ENCODE results near the gene LIG1. TPM values are rescaled to one million over a fixed set of nuclear protein-coding genes. Genes with fewer than 3 reads are reported as not detected.

LIG1 gene
- total RNA-seq (2014; rRNA removed; shearing (Covaris generic)), result 62.8 and 119 TPM in 2 replicates

DNA sequence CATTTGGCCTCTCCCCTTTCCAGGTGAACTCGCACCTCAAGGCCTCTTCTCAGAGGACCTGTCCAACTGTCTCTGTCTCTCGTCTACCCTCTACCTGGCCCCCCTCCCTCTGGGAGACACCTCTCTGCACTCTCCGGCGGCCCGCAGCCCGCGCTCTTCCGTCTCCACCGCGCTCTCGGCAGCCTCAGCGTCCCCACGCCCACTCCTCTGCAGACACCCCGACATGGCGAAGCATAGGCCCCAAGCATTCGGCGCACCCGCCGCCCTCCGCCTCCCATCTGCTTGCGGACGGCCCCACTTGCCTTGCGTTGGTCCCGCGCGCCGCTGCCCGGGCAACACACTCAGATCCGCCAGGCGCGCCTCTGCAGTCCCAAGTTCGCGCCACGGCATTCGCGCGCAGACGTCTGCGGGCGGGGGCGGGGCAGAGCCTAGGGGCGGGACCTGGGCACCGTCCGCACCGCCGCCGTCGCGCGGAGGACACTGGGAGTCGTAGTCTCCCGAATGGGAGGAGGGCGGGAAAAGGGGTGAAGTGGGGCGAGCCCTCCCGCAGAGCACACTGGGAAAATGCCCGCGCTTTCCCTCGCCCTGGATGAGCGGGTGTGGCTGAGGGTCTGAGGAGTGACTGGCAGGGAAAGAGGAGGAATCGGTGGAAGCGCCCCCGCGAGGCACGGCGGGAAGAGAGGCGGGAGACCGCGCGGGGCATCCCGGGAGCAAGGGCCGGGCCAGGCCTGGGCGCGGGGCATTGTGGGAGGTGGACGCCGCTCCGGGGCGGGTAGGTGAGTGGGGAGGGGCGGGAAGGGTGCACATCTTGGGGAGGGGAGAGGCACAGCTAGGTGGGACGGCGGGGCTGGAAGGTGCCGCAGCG is at the start of gene LIG1, which contains the start of gene ZSWIM9:
Gene LIG1 (minus strand): TSS at position 406 of the 865 bp plus-strand sequence. CDS start 4,778 bp downstream, outside the sequence.
Gene ZSWIM9 (plus strand): TSS at position 742 of the 865 bp plus-strand sequence. CDS start 1,123 bp downstream, outside the sequence.
- in situ Hi-C loops (cut with HindIII; ENCODE audit: low sequenced_read_pairs), result no loop called here
- peak; percentile 90 for DNase-seq (ENCODE audit: low spot score)

DNA sequence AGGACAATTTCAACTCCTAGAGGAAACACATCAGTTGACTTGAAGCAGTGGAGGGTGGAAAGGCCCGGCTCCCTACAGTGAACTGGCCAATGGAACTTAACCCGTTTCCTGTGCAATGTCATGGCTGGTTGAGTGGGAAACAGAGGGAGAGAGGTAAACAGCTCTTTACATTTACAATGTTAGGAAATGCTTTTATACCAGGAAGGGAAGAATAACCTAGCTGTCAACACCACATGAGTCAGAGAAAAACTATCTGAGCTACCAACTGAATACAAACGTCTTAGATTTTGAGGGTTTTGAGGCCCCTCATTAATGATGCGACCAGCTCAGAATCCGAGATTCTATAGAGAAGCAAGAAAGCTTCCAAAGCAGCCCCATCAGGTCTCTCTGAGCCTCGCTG is 48.9 kb upstream of the LIG1 start:
- in situ Hi-C loops (cut with HindIII; ENCODE audit: low sequenced_read_pairs), result no loop called here
- DNase-seq (ENCODE audit: low spot score), result no peak

DNA sequence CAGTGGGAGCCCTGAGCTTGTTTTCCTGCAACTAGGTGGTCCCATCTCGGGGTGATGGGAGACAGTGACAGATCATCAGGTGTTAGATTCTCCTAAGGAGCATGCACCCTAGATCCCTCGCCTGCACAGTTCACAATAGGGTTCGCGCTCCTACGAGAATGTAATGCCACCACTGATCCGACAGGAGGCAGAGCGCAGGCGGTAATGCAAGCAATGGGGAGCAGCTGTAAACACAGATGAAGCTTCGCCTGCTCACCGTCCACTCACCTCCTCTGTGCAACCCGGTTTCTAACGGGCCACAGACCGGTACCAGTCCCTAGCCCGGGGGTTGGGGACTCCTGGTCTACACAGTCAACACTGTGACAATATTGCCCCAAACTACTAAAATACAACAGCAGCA is 46.8 kb upstream of the LIG1 start:
- no peak for DNase-seq (ENCODE audit: low spot score)
- in situ Hi-C loops (cut with HindIII; ENCODE audit: low sequenced_read_pairs), result no loop called here

DNA sequence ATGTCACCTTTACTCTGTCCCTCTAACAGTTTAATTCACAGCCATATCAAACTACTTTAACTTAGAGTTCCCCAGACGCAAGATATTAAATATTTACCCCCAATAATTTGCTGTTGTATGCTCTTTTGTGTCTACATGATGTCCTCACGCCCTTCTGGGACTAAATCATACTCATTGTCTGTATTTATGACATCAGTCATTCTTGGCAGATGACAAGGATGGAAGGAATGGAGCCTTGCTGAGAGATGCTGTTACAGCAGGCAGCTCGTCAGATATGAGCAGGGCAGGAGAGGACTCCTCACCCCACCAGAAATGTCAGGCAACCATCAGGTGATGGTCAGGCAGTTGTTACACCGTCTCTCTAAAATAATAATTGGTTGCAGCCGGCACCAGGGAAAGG is 43.8 kb upstream of the LIG1 start:
- in situ Hi-C loops (cut with HindIII; ENCODE audit: low sequenced_read_pairs), result no loop called here
- DNase-seq (ENCODE audit: low spot score), result no peak

DNA sequence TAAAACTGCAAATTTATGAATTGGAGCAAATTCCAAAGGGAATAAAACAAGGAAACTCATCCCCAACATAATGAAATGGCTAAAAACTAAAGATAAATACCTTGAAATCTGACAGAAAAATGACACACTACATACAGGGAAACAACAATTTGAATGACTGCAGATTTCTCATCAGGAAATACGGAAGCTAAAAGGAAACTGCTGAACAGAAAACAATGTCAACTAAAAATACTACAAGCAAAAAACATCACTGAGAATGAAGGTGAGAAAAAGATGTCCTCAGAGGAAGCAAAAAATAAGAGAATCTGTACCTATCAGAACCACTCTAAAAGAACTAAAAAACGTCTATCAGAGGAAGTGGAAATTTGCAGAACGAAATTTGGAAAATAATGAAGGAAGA is 39.9 kb upstream of the LIG1 start:
- in situ Hi-C loops (cut with HindIII; ENCODE audit: low sequenced_read_pairs), result no loop called here
- DNase-seq (ENCODE audit: low spot score), result no peak

DNA sequence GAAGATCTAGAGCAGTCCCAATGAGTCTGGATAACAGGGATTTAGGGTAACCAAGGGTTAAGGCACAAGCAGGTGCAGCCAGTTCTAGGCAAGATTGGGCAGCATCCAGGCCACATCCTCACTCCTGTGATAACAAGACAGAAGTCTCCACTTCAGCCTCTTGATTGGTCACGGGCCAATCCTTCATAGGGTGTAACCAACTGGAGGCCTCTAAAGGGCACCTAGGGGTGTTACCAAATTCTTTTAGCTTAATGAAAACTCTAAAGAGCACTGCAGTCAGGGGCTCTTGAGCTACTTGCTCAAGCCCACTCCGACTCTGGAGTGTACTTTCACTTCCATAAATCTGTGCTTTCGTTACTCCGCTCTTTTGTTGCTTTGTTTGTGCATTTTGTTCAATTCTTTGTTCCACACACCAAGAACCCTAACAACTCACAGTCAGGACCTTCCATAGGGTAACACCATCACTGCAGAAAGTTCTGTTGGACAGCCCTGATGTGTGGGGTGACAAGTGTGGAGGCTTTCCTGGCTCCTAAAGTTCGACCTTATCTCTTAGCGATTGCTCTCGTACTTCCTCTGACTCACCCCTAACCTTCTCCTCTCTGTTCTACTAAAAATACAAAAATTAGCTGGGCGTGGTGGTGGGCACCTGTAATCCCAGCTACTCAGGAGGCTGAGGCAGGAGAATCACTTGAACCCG is 36.4 kb upstream of the LIG1 start:
- peak; percentile 8 for DNase-seq (ENCODE audit: low spot score)
- in situ Hi-C loops (cut with HindIII; ENCODE audit: low sequenced_read_pairs), result no loop called here

DNA sequence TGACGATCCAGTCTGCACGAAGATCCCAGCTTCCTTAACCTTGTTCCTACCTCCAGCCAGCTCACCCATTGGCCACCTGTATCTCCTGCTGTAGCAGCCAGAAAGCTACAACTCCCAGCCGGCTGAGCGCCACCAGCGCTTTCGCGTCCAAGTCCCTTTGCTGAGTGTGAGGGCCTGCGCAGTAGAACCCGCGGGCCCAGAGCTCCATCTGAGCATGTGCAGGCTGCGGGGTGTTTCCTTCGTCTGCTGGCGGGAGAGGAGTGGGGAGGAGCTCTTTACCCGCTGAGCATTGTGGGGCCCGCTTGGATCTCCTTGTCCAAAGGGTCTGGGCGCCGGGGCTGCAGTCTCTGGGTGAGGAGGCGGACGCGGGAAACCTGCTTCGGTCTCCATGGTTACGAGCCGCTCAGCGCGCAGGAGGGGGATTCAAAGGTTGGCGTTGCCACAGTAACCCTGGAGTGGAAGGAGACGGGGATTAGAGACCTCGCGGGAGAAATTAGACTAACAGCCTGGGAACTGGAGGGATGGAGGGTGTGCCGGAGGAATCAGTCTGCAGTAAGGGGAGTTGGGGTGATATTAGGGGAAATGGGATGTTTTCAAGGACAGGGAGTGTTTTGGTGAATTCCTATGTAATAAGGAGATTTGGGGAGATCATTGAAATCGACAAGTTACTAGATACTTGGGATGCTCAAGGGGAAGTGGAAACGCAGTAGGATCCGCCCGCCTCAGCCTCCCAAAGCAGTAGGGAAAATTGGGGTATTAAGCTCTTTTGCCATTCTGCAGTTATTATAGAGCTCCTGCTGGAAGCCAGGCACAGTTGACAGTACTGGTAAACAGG is 33.9 kb upstream of the LIG1 start:
- DNase-seq (ENCODE audit: low spot score), result peak; percentile 99
- in situ Hi-C loops (cut with HindIII; ENCODE audit: low sequenced_read_pairs), result no loop called here

DNA sequence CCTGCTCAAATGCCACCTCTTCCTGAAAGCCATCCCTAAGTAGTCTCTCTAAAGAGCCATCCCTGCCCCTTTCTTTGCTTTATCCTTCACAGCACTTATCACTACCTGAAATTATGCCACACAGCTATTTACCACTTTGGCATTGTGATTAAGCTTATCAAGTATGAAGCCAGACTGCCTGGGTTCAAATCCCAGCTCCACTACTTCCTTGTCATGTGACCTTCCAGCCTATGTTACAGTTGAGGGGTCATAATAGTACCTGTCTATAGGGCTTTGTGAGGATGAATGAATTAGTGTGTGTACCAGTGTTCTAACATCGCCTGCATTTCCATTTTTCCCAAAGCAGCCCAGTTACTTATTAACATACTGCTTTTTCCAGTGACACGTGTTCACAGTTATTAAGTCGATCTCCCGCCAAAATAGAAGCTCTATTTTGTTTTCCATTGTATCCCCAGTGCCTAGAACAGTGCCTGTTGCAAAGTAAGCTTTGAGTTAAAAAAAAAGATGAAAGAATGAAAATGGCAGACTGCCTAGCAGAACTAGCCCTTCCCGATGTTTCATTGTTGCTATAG is 33.2 kb upstream of the LIG1 start:
- no peak for DNase-seq (ENCODE audit: low spot score)
- in situ Hi-C loops (cut with HindIII; ENCODE audit: low sequenced_read_pairs), result no loop called here

DNA sequence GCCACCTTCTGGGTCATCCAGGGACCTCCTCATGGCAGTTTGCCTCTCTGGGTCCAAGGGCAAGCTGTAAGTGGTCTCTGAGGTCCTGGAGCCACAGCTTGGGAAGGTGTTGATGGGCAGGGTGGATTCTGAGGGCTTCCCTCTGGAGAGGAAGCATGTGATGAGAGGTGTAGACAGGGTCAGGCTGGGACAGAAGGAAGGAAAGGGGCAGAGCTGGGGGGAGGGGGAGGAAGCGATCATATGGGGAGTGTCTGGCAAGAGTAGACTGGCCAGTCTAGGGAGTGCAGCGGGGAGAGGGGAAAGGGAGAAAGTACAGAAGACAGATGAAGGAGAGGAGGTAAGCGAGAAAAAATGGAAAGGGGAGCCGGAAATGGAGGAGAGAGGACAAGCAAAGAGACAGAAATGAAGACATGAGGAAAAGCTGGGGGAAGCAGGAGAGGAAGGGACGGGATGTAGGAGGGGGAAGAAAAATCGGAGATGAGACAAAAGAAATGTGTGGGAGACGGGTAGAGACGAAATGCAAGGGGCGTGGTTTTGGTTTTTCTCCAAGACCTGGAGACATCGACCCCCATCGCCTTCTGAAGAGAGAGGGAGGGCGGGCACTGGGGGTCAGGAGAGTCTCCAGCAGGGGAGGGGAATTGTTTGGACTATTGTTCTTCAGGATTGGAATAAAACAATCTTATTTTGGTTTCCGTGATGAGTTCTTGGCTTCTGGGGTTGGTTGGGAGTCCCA is 27.0 kb upstream of the LIG1 start:
- DNase-seq (ENCODE audit: low spot score), result no peak
- in situ Hi-C loops (cut with HindIII; ENCODE audit: low sequenced_read_pairs), result no loop called here

DNA sequence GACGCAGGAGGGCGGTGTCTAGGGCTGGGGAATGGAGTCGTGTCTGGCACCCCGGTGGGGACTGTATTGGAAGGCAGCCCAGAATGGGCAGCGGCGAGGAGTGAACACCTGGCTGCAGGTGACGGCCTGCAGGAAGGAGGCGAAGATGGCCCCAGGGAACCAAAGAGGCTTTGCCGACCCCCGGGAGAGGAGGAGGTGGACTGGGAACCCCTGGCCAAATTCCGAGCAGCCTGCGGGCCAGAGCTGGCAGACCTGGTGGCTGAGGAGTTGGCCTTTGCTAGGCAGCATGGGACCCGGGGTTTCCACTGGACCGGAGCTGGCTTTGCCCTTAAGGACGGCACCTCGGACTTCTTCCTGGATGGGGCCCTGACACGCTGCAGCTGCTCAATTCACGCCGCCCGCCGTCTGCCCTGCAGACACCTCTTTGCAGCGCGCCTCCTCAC is 26.2 kb upstream of the LIG1 start:
- DNase-seq (ENCODE audit: low spot score), result no peak
- in situ Hi-C loops (cut with HindIII; ENCODE audit: low sequenced_read_pairs), result no loop called here

DNA sequence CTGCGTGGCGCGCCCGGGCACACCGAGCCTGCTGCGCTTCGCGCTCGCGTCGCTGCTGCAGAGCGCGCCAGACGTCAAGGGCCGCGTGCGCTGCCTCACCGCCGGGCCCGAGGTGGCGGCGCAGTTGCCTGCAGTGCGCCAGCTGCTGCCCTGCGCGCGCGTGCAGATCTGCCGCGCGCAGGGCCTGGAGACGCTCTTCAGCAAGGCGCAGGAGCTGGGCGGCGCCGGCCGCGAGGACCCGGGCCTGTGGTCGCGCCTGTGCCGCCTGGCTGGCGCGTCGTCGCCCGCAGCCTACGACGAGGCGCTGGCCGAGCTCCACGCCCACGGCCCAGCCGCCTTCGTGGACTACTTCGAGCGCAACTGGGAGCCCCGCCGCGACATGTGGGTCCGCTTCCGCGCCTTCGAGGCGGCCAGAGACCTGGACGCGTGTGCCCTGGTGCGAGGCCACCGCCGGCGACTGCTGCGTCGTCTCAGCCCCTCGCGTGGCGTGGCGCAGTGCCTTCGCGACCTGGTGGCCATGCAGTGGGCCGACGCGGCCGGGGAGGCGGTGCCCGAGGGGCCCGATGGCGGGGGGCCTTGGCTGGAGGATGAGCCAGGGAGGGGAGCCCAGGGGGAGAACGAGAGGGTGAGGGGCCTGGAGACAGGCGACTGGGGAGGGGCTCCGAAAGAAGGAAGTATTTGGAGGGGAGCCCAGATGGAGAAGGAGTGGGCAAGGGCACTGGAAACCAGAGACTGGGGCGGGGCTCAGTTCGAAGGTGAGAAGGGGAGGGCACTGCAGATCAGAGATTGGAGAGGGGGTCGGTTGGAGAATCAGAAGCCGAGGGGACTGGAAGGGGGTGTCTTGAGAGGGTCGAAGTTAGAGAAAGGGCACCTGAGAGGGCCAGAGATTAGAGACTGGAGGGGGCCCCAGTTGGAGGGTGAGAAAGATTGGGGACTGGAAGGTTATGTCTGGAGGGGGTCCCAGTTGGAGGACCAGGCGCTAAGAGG is 25.0 kb upstream of the LIG1 start:
- in situ Hi-C loops (cut with HindIII; ENCODE audit: low sequenced_read_pairs), result no loop called here
- DNase-seq (ENCODE audit: low spot score), result no peak

DNA sequence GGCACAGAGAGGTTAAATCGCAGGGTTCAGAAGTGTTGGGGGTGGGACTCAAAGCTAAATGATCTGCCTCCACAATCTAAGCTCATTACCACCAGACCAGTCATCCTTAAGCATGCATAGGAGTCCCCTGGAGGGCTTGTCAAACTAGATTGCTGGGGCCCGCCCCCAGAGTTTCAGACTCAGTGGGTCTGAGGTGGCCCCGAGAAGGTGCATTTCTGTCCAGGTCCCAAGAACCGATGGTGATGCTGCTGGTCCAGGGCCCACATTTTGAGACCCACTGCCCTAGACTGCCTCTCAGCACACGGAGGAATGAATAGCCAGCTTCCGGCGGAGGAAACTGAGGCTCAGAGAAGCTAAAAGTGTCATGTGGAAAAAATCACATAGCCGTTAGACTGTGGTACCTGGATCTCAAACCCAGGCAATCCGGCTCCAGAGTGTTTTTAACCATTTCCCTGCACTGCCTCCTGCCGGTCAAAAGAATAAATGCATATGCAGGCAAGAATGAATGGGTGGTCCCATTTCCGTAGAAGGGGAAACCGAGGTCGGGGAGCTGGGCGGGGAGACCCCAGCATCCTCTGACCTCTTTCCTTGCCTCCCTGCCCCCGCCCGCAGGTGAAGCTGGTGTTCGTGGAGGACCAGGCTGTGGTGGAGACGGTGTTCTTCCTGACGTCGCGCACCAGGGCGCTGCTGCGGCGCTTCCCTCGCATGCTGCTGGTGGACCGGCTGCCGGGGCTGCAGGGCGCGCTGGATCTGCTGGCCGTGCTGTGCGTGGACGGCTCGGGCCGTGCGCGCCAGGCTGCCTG is 24.1 kb upstream of the LIG1 start:
- no peak for DNase-seq (ENCODE audit: low spot score)
- in situ Hi-C loops (cut with HindIII; ENCODE audit: low sequenced_read_pairs), result no loop called here

DNA sequence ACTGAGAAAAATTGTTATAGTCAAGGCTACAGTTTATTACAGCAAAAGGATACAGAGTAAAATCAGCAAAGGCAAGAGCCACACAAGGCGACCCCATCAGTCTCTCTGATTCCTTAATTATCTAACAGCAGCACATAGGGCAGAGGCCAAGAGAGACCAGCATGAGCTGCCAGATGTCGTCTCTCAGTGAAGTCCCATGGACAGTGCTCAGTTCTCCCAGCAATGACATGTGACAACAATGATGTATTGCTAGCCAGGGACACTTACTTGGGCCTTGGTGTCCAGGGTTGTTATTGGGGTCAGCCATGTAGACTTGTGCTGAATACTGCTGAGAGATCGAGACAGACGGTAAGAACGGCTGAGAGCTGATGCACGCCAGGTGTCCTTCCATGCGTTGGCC is 22.6 kb upstream of the LIG1 start:
- in situ Hi-C loops (cut with HindIII; ENCODE audit: low sequenced_read_pairs), result no loop called here
- no peak for DNase-seq (ENCODE audit: low spot score)

DNA sequence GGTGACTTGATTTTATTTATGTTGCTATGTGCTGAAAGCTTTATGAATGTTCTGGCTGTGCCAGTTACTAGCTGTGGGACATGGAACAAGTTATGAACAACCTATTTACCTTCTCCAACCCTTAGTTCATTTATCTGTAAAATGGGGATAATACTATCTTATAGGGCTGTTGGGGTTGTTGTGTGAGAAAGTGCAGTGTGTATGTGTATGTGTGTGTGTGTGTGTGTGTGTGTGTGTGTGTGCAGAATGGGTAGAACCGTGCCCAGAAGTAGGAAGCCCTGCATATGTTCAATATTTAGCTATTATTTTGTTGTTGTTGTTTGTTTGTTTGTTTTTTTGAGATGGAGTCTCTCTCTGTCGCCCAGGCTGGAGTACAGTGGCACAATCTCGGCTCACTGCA is 20.7 kb upstream of the LIG1 start:
- in situ Hi-C loops (cut with HindIII; ENCODE audit: low sequenced_read_pairs), result no loop called here
- no peak for DNase-seq (ENCODE audit: low spot score)

DNA sequence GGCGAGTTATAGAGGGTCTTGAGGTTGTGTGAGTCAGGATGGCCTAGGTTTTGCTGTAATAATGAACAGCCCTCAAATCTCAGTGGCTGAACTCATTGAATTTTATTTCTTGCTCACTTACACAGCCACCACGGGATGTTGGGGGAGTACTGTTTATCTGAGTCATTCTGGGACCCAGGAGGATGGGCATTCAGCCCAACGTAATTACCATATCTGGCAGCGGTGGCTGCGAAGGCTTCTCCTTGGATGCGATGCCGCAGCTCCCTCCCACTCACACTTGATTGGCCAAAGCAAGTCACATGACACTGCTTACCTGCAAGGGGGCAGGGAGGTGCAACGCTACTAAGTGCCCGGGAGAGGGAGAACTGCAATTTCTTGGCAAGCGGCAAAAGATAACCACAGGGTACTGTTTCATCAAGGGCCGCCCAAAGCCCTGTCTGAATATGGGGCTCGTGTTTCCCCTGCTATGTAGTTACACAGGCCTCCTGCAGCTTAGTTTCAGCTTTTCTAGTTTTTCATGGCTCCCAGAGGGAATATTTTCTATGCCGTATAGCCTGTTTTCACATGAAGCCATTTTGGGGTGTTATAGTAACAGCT is 20.2 kb upstream of the LIG1 start:
- in situ Hi-C loops (cut with HindIII; ENCODE audit: low sequenced_read_pairs), result no loop called here
- DNase-seq (ENCODE audit: low spot score), result peak; percentile 96

DNA sequence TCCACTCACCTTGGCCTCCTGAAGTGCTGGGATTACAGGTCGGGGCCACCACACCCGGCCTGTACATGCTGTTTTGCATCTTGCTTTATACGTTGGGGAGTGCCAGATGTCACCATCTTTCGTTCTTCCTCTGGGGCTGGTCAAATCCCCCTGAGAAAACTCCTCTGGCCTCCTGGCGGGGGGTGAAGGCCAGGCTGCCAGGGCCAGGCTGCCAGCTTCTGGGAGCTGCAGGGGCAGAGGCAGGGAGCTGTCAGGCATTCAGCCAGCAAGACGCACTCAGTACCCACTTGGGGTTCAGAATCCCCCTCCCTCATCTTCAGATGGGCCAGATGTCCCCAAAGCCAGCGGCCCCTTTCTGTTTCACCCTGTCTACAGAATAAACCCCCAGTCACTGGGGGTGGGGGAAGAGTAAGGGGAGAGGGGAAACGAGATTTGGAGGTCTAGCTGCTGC is 16.4 kb upstream of the LIG1 start:
- DNase-seq (ENCODE audit: low spot score), result no peak
- in situ Hi-C loops (cut with HindIII; ENCODE audit: low sequenced_read_pairs), result no loop called here

Data from G401 (cell line).